Hepatocyte (in vitro differentiated cells): ENCODE results near the gene PCGF2. TPM values are rescaled to one million over a fixed set of nuclear protein-coding genes. Genes with fewer than 3 reads are reported as not detected.

Experiments used
- DNase-seq: peaks from one replicate; pipeline ENCODE4 v3.0.0-alpha.2; 2016; ENCODE audit warnings: low spot score
- H2AFZ ChIP-seq: fragments of 200-600 bp; sonication (generic); 2 replicates; pipeline ENCODE4 v1.6.0; 2016; ENCODE audit warnings: antibody characterized with exemption, mild to moderate bottlenecking
- H3K27ac ChIP-seq: fragments of 200-600 bp; sonication (generic); 2 replicates; pipeline ENCODE4 v1.5.1; 2016; ENCODE audit warnings: mild to moderate bottlenecking
- H3K27me3 ChIP-seq: fragments of 200-600 bp; sonication (generic); 2 replicates; pipeline ENCODE4 v1.6.1; 2016
- H3K36me3 ChIP-seq: fragments of 200-600 bp; sonication (generic); replicated peaks from 2 replicates; pipeline ENCODE4 v1.5.1; 2016; ENCODE audit warnings: low read depth; ENCODE audit not compliant: insufficient read depth
- H3K4me1 ChIP-seq: fragments of 200-600 bp; sonication (generic); 2 replicates; pipeline ENCODE4 v1.5.1; 2016; ENCODE audit warnings: mild to moderate bottlenecking, moderate library complexity; ENCODE audit not compliant: insufficient read depth
- H3K4me2 ChIP-seq: fragments of 200-600 bp; sonication (generic); 2 replicates; pipeline ENCODE4 v1.6.0; 2016
- H3K4me3 ChIP-seq: fragments of 200-600 bp; sonication (generic); 2 replicates; pipeline ENCODE4 v1.5.1; 2016; ENCODE audit warnings: mild to moderate bottlenecking
- H3K79me2 ChIP-seq: fragments of 200-600 bp; sonication (generic); 2 replicates; pipeline ENCODE4 v1.6.0; 2017; ENCODE audit warnings: mild to moderate bottlenecking
- H3K9me2 ChIP-seq: fragments of 200-600 bp; sonication (generic); replicated peaks from 2 replicates; pipeline ENCODE4 v1.6.0; 2017; ENCODE audit warnings: mild to moderate bottlenecking; ENCODE audit not compliant: insufficient read depth
- H3K9me3 ChIP-seq: fragments of 200-600 bp; sonication (generic); 2 replicates; pipeline ENCODE4 v1.5.1; 2016; ENCODE audit warnings: low read depth, mild to moderate bottlenecking
- H4K20me1 ChIP-seq: fragments of 200-600 bp; sonication (generic); 2 replicates; pipeline ENCODE4 v1.6.0; 2016; ENCODE audit warnings: mild to moderate bottlenecking; ENCODE audit not compliant: insufficient read depth, poor library complexity, severe bottlenecking
- CTCF ChIP-seq: fragments of 200-600 bp; sonication (generic); IDR thresholded peaks from 2 replicates; pipeline ENCODE4 v1.5.1; 2016; ENCODE audit warnings: antibody characterized with exemption, mild to moderate bottlenecking; ENCODE audit not compliant: poor library complexity
- EZH2 ChIP-seq: fragments of 200-600 bp; sonication (generic); IDR thresholded peaks from 2 replicates; pipeline ENCODE4 v1.6.1; 2016; ENCODE audit warnings: antibody characterized with exemption, mild to moderate bottlenecking, borderline replicate concordance
- EZH2phosphoT487 ChIP-seq: fragments of 200-600 bp; sonication (generic); IDR thresholded peaks from one replicate; pipeline ENCODE4 v1.6.1; 2018; ENCODE audit warnings: antibody characterized with exemption, mild to moderate bottlenecking, low read depth, moderate library complexity; ENCODE audit not compliant: unreplicated experiment, severe bottlenecking
- WGBS: methylation state at CpG from one replicate; pipeline ENCODE4 v1.1.6; 2016; ENCODE audit warnings: low lambda C conversion rate; ENCODE audit errors: missing lambda C conversion rate; 5-methylcytosine and 5-hydroxymethylcytosine counted together
- polyA plus RNA-seq: library from polyadenylated mRNA; unstranded; fragments of >200 nt; fragmentation: Nextera tagmentation; extraction: Ambion mirVana; gene quantifications from 2 replicates; pipeline ENCODE4 v1.2.1, GENCODE V29; 2016
- total RNA-seq: library from RNA; depleted of rRNA; stranded (reverse); fragments of >200 nt; gene quantifications from 2 replicates; pipeline ENCODE4 v1.2.3, GENCODE V29; 2014

Gene PCGF2
- total and polyA plus RNA-seq, 2 experiments from 2014 or later = 8.7 to 13.0 TPM

GRCh38 chr17:38740806-38741205 is 7.3 kb downstream of the PCGF2 start:
- WGBS = 94% methylated on average over 4 of the region's 4 CpGs
- Histone ChIP-seq H3K9me2 (no peaks in the 10 kb centered on the region), H3K36me3 (no peaks in the 10 kb centered on the region), H3K79me2 (peaks cover 79% of the 10 kb centered on the region), H4K20me1 (peaks cover 54% of the 10 kb centered on the region), H3K4me2 (no peak overlapping the region), H3K27me3 (no peaks in the 10 kb centered on the region), H2AFZ (no peak overlapping the region), H3K4me1 (peaks cover 35% of the 10 kb centered on the region), H3K27ac (peak overlapping the region; percentile 94), H3K4me3 (no peak overlapping the region), H3K9me3 (no peaks in the 10 kb centered on the region)
- TF ChIP-seq CTCF (no peak), EZH2 (no peak), EZH2phosphoT487 (no peak)
- no peak for DNase-seq

GRCh38 chr17:38740044-38740443 is 8.1 kb downstream of the PCGF2 start:
- Histone ChIP-seq H3K27ac (no peak overlapping the region), H3K36me3 (no peaks in the 10 kb centered on the region), H3K79me2 (peaks cover 72% of the 10 kb centered on the region), H4K20me1 (peaks cover 54% of the 10 kb centered on the region), H2AFZ (no peak overlapping the region), H3K4me2 (no peak overlapping the region), H3K9me2 (no peaks in the 10 kb centered on the region), H3K27me3 (no peaks in the 10 kb centered on the region), H3K4me3 (no peak overlapping the region), H3K4me1 (peaks cover 28% of the 10 kb centered on the region), H3K9me3 (no peaks in the 10 kb centered on the region)
- DNase-seq = no peak
- TF ChIP-seq EZH2phosphoT487 = no peak
- 91% methylated on average over 19 of the region's 19 CpGs for WGBS

GRCh38 chr17:38739305-38739704 is 8.8 kb downstream of the PCGF2 start:
- no peak overlapping the region for H3K27ac ChIP-seq
- TF ChIP-seq CTCF (no peak), EZH2 (no peak), EZH2phosphoT487 (no peak)
- peaks cover 28% of the 10 kb centered on the region for H3K4me1 ChIP-seq
- WGBS = 95% methylated on average over 14 of the region's 14 CpGs
- no peak for DNase-seq
- H3K4me3 ChIP-seq = no peak overlapping the region
- H3K9me2 ChIP-seq = no peaks in the 10 kb centered on the region
- peaks cover 54% of the 10 kb centered on the region for H4K20me1 ChIP-seq
- no peak overlapping the region for H2AFZ ChIP-seq
- no peak overlapping the region for H3K4me2 ChIP-seq
- H3K9me3 ChIP-seq = no peaks in the 10 kb centered on the region
- H3K36me3 ChIP-seq = no peaks in the 10 kb centered on the region
- peaks cover 64% of the 10 kb centered on the region for H3K79me2 ChIP-seq
- no peaks in the 10 kb centered on the region for H3K27me3 ChIP-seq

- Histone ChIP-seq H4K20me1 (peaks cover 51% of the 10 kb centered on the region), H3K27ac (no peak overlapping the region), H3K4me2 (no peak overlapping the region), H3K9me3 (no peaks in the 10 kb centered on the region), H3K4me1 (peaks cover 24% of the 10 kb centered on the region), H3K79me2 (peaks cover 58% of the 10 kb centered on the region), H3K4me3 (no peak overlapping the region), H2AFZ (no peak overlapping the region), H3K27me3 (no peaks in the 10 kb centered on the region), H3K9me2 (no peaks in the 10 kb centered on the region), H3K36me3 (no peaks in the 10 kb centered on the region)
- no peak for DNase-seq
- WGBS = 99% methylated on average over 16 of the region's 16 CpGs
- no peak for TF ChIP-seq EZH2phosphoT487
- TF ChIP-seq CTCF = no peak
- TF ChIP-seq EZH2 = no peak
Measured at GRCh38 chr17:38738686-38739085, 9.4 kb downstream of the PCGF2 start.
